Transverse colon (tissue), 4 donors: ENCODE results near the gene PCNT. TPM values are rescaled to one million over a fixed set of nuclear protein-coding genes. Genes with fewer than 3 reads are reported as not detected.

Experiments used
- DNase-seq: peaks from one replicate; pipeline ENCODE4 v3.0.0-alpha.2; 2019
- H3K27ac ChIP-seq, 4 donors: fragments of 200-600 bp; sonication (generic); 2 replicates each; pipeline ENCODE4 v1.5.1; 2016 to 2018; ENCODE audit warnings: inconsistent platforms in 4 of 4
- H3K27me3 ChIP-seq: fragments of 200-600 bp; sonication (generic); 2 replicates; pipeline ENCODE4 v1.5.1; 2017; ENCODE audit warnings: inconsistent platforms
- H3K36me3 ChIP-seq, 4 donors: fragments of 200-600 bp; sonication (generic); 2 replicates each; pipeline ENCODE4 v1.5.1; 2017 to 2019; ENCODE audit warnings: inconsistent platforms in 4 of 4
- H3K4me1 ChIP-seq, 4 donors: fragments of 200-600 bp; sonication (generic); 2 replicates each; pipeline ENCODE4 v1.5.1; 2017 to 2020; ENCODE audit warnings: inconsistent platforms in 4 of 4
- H3K4me3 ChIP-seq, 4 donors: fragments of 200-600 bp; sonication (generic); 1 replicate in 1 of 4; 2 replicates in 3 of 4; pipeline versions ENCODE4 v1.5.1 to v1.6.1; 2017 to 2019; ENCODE audit warnings: inconsistent platforms in 4 of 4
- H3K9me3 ChIP-seq, 2 donors: fragments of 200-600 bp; sonication (generic); 2 replicates each; pipeline ENCODE4 v1.5.1; 2017 to 2019; ENCODE audit warnings: inconsistent platforms in 2 of 2
- EP300 ChIP-seq: sonication (generic); formaldehyde crosslinking; IDR thresholded peaks from one replicate; pipeline ENCODE4 v1.6.1; 2017; ENCODE audit warnings: antibody characterized with exemption, low read depth
- POLR2A ChIP-seq: fragments of 450-650 bp; IDR thresholded peaks from one replicate; pipeline ENCODE4 v1.6.1; 2016; ENCODE audit warnings: antibody characterized with exemption, mild to moderate bottlenecking, moderate library complexity
- POLR2AphosphoS5 ChIP-seq, 3 donors: sonication (generic); formaldehyde crosslinking; IDR thresholded peaks; one replicate each; pipeline ENCODE4 v1.6.1; 2016; ENCODE audit warnings: antibody characterized with exemption in 3 of 3
- WGBS, 2 donors: methylation state at CpG; one replicate each; pipeline ENCODE4 v1.1.5; 2018; ENCODE audit warnings: low coverage in 1 of 2; 5-methylcytosine and 5-hydroxymethylcytosine counted together
- in situ Hi-C, 4 donors: fragments of 200-750 bp; cut with MboI; loops; one replicate each; pipeline versions ENCODE4 v1.15.0 to v1.15.1; 2017; ENCODE audit warnings: low sequenced_read_pairs in 3 of 4, low pct_ligation_motif_present in 1 of 4, low pct_unique_long_range_greater_than_20kb in 1 of 4
- intact Hi-C: fragments of 100-400 bp; cut with DNase I; formaldehyde crosslinking; loops from one replicate; pipeline ENCODE4 v1.15.1; 2023; ENCODE audit warnings: low total_unique reads
- total RNA-seq, 4 donors: library from RNA; depleted of rRNA; stranded (reverse); fragments of >200 nt; gene quantifications; one replicate each; pipeline ENCODE4 v1.1.0, GENCODE V29; 2016
- TF ChIP-seq, protein P1 (sequence below), 5 experiments: fragments of 200-600 bp in 3 of 5; fragments of 450-650 bp in 2 of 5; sonication (generic) in 3 of 5; IDR thresholded peaks; 1 replicate in 2 of 5; 2 replicates in 3 of 5; pipeline ENCODE4 v1.5.1; 2016 to 2017; ENCODE audit warnings: antibody characterized with exemption in 5 of 5, inconsistent platforms in 3 of 5, mild to moderate bottlenecking in 2 of 5, moderate library complexity in 1 of 5

Gene PCNT, protein sequence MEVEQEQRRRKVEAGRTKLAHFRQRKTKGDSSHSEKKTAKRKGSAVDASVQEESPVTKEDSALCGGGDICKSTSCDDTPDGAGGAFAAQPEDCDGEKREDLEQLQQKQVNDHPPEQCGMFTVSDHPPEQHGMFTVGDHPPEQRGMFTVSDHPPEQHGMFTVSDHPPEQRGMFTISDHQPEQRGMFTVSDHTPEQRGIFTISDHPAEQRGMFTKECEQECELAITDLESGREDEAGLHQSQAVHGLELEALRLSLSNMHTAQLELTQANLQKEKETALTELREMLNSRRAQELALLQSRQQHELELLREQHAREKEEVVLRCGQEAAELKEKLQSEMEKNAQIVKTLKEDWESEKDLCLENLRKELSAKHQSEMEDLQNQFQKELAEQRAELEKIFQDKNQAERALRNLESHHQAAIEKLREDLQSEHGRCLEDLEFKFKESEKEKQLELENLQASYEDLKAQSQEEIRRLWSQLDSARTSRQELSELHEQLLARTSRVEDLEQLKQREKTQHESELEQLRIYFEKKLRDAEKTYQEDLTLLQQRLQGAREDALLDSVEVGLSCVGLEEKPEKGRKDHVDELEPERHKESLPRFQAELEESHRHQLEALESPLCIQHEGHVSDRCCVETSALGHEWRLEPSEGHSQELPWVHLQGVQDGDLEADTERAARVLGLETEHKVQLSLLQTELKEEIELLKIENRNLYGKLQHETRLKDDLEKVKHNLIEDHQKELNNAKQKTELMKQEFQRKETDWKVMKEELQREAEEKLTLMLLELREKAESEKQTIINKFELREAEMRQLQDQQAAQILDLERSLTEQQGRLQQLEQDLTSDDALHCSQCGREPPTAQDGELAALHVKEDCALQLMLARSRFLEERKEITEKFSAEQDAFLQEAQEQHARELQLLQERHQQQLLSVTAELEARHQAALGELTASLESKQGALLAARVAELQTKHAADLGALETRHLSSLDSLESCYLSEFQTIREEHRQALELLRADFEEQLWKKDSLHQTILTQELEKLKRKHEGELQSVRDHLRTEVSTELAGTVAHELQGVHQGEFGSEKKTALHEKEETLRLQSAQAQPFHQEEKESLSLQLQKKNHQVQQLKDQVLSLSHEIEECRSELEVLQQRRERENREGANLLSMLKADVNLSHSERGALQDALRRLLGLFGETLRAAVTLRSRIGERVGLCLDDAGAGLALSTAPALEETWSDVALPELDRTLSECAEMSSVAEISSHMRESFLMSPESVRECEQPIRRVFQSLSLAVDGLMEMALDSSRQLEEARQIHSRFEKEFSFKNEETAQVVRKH (N-terminal part only)
- 100 to 1,000 TPM in 1 of 4 donors, 10 to 100 TPM in 3; 27.6 to 171 (median 63.4) TPM for total RNA-seq

- peaks cover 14 to 34% (median 24%) of the 10 kb centered on the region in 4 donors for H3K4me1 ChIP-seq
- 0% methylated on average over 64 of the region's 76 CpGs; no CpG with 5 or more reads in 1 of the 2 donors for WGBS, 2 donors
- DNase-seq = peak; percentile 98
- H3K27me3 ChIP-seq = no peaks in the 10 kb centered on the region
- H3K9me3 ChIP-seq = no peaks in the 10 kb centered on the region
- peak; percentile 20 for TF ChIP-seq POLR2A
- TF ChIP-seq EP300 = no peak
- TF ChIP-seq, protein P1, sequence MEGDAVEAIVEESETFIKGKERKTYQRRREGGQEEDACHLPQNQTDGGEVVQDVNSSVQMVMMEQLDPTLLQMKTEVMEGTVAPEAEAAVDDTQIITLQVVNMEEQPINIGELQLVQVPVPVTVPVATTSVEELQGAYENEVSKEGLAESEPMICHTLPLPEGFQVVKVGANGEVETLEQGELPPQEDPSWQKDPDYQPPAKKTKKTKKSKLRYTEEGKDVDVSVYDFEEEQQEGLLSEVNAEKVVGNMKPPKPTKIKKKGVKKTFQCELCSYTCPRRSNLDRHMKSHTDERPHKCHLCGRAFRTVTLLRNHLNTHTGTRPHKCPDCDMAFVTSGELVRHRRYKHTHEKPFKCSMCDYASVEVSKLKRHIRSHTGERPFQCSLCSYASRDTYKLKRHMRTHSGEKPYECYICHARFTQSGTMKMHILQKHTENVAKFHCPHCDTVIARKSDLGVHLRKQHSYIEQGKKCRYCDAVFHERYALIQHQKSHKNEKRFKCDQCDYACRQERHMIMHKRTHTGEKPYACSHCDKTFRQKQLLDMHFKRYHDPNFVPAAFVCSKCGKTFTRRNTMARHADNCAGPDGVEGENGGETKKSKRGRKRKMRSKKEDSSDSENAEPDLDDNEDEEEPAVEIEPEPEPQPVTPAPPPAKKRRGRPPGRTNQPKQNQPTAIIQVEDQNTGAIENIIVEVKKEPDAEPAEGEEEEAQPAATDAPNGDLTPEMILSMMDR (IDR thresholded peaks at IDR 0.05) = no peak
- peak; percentile 21 to 28 (median 25) for TF ChIP-seq POLR2AphosphoS5 (IDR thresholded peaks at IDR 0.05)
- peak within 1 kb of the TSS; percentile 86 to 100 (median 94) for H3K4me3 ChIP-seq
- intact Hi-C loops = no loop called here
- peak within 1 kb of the TSS; percentile 99 to 100 (median 100) for H3K27ac ChIP-seq
- in situ Hi-C loops = no loop called here
- peaks cover 0 to 9% (median 0%) of the 10 kb centered on the region in 4 donors for H3K36me3 ChIP-seq
These were observed at the start of gene PCNT, which contains the start of gene C21orf58 for GRCh38 chr21:46323710-46324389. TSS of gene PCNT (plus strand) at chr21:46324156. CDS start at chr21:46324229, 73 bp downstream. TSS of gene C21orf58 (minus strand) at chr21:46323870. CDS start at chr21:46322738, 1,132 bp downstream.

DNA sequence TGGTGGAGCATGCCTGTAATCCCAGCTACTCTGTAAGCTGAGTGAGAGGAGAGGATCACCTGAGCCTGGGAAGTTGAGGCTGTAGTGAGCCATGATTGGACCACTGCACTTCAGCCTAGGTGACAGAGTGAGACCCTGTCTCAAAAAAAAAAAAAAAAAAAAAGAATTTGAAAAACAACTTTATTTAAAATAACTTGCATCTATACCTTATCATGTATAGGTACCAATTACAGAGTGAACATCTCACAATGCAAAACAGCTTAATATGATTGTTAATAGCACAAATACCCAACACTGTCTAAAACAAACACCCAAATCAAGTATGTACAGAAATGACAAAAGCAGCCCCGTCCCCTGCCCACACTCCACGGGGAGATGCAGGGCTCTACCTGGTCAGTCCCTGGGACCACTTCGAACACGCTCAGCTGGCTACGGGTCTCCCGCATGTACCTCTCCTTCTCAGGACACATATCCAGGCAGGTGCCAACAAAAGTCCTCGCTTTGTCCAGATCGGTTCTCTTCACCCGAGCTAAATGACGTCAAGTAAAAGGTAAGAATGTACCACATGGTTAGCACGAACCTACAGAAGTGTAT, 49.1 kb upstream of the PCNT start:
- no peak for DNase-seq
- WGBS, 2 donors = 88 to 93% methylated on average over 5 to 11 of the region's 11 CpGs
- no peaks in the 10 kb centered on the region for H3K4me1 ChIP-seq
- no peaks in the 10 kb centered on the region for H3K27me3 ChIP-seq
- in situ Hi-C loops = no loop called here
- no peak overlapping the region for H3K27ac ChIP-seq
- no peaks in the 10 kb centered on the region for H3K9me3 ChIP-seq
- TF ChIP-seq EP300 (no peak), POLR2A (no peak), POLR2AphosphoS5 (IDR thresholded peaks at IDR 0.05) (no peak)
- TF ChIP-seq, protein P1 (IDR thresholded peaks at IDR 0.05) = no peak
- no peak overlapping the region for H3K4me3 ChIP-seq
- peaks cover 0 to 93% (median 43%) of the 10 kb centered on the region in 4 donors for H3K36me3 ChIP-seq
- intact Hi-C loops = no loop called here

DNA sequence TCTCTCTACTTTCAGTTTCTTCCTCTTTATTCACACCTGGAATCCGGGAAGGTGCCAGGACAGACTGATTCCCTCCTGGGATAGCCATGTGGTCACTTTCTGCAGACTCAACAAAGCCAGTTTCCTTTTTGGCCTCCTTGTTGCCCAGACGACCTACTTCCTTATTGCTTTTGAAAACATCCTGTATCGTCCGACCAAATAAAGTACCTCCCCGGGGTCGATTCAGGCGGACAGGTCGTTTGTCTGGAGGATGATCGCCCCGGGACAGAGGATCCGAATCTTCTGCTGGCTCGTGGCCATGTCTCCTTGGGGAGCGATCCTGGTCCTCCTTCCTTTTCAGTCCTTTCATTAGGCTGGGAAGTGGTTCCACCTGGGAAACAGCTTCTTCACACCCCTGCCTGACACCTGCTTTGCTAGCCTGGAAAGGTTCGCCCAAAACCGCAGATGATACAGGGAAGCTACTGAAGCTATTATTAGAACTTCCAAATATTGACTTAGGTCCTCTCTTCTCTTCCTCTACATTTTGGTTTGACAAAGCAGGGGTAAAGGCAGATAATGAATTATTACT, 39.8 kb upstream of the PCNT start:
- Histone ChIP-seq H3K4me3 (peak overlapping the region in 1 of 4 donors; percentile 86), H3K27me3 (no peaks in the 10 kb centered on the region), H3K9me3 (no peaks in the 10 kb centered on the region), H3K36me3 (peaks cover 0 to 30% (median 11%) of the 10 kb centered on the region in 4 donors), H3K27ac (peak overlapping the region; percentile 46 to 99 (median 98)), H3K4me1 (peaks cover 24 to 60% (median 55%) of the 10 kb centered on the region in 4 donors)
- peak; percentile 36 for DNase-seq
- TF ChIP-seq EP300 (no peak), POLR2AphosphoS5 (IDR thresholded peaks at IDR 0.05) (no peak), POLR2A (no peak)
- TF ChIP-seq, protein P1 (IDR thresholded peaks at IDR 0.05) = no peak
- WGBS, 2 donors = 30 to 48% methylated on average over 2 to 15 of the region's 15 CpGs
- intact Hi-C loops (no loop called here), in situ Hi-C loops (no loop called here)
